Hematopoietic multipotent progenitor cell treated with erythropoietin and hydrocortisone succinate and interleukin-3 and kit ligand, for 8 days (in vitro differentiated cells): ENCODE measurements around the gene PGAM1.
A peak's percentile ranks its signal among the peaks of the same experiment; 100 is the strongest.
"Not testable (repeated sequence)": the region's sequence is repeated elsewhere in the genome, so short reads cannot be mapped to it uniquely, and the experiment has no call there.

Experiments
- DNase-seq: peaks from one replicate; pipeline ENCODE4 v3.0.0-alpha.2; 2015

PGAM1 gene

DNA sequence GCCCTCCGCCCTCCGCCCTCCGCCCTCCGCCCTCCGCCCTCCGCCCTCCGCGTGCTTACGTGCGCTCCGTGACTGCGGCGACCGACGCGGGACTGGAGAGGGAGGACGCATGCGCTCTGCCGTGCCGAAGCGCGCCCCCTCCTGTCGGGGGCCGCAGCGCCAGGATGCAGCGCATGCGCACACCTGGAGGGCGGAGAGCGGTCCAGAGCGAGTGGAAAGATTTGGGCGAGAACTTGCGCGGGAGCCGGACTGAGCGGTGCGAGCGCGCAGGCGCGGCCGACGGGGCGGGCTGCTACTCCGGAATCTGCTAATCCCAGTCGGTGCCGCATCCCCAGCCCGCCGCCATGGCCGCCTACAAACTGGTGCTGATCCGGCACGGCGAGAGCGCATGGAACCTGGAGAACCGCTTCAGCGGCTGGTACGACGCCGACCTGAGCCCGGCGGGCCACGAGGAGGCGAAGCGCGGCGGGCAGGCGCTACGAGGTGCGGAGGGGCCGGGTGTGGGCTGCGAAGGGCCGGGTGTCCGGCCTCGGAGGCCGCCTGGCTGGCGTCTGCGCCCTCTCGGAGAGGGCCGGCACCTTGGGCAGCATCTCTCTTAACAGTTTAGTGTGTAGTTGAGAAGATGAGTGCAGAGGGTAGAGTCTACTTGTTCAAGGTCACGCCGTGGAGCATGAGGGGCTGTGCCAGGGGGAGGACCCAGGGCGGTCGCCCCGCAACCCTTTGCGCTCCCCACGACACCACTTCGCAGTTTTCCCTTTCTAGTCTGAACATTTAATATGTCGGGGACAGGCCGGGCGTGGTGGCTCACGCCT, at the start of gene PGAM1:
PGAM1 (plus strand) TSS at position 228 of the 812 bp plus-strand sequence; CDS start at position 345, 117 bp downstream.
- DNase-seq = peak; percentile 95

DNA sequence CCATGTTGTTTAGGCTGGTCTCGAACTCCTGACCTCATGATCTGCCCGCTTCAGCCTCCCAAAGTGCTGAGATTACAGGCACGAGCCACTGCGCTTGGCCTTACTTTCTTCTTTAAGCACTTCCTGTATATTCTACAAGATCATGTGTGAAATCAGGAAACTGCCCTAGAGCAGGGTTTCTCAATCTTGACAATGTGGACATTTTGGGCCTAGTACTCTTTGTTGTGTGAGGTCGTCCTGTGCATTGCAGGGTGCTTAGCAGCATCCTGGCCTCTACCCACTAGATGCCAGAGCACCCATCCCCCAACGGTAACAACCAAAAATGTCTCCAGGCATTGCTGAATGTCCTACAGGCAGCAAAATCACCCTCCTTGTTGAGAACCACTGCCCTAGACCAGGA, 49.6 kb upstream of the PGAM1 start:
- DNase-seq = no peak

DNA sequence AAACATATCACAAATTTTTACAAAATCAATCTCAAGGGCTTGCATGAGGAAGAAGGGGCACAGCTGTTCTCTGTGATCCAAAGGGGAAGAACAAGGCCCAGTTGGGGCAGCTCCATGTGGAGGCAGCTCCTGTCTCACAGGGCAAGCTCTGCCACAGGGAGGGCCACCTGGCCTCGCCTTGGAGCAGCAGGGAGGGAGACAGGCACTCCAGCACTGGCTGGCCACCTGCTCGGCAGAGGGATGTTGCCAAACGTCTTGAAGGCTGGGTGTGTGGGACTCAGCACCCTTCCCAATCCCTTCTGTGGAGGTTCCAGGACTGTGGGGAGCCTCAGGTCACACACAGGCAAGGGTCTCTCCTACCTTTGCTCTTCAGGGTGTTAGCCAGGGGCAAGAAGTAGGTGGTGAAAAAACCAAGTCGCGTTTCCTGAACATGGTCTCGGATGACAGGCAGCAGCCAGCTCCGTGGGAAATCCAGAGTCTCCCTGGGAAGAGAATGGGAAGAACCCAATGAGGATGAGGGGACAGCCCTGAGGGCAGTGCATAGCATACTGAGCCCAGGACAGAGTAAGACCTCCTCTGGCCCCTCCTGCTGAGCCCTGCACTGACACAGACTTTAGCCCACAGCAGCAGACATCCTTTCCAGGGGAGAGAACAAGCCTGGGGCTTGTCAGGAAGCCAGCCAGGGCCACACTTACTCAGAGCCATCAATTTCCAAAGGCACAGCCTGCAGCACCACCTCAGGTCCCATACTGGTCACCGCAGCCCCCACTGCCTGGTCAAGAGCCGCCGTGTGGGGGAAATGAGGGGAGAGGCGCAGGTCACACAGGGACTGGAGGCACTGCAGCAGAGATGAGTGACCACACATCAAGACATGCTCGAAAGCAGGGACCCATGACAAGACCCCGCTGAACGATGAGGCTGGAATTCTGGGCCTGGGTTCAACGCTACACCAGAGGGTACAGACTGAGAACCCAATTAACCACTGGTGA, 46.8 kb upstream of the PGAM1 start:
- no peak for DNase-seq

DNA sequence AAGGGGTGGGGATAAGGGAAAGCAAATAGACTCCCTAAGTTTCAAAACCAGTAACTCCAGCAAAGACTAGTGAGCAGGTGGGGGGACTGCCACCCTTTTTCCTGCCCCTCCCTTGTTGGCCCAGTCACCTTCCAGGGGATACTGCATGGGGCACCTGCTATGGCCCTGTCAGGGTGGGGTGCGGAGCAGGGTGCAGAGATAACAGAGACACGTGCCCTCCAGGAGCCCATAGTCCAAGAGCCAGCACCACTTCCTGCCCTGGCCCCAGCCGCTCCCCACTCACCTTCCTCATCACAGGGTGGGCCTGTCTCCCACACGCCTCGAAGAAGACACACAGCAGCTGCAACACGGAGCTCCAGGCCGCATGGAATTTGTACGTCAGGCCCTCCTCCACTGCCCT, 45.5 kb upstream of the PGAM1 start:
- DNase-seq = no peak

DNA sequence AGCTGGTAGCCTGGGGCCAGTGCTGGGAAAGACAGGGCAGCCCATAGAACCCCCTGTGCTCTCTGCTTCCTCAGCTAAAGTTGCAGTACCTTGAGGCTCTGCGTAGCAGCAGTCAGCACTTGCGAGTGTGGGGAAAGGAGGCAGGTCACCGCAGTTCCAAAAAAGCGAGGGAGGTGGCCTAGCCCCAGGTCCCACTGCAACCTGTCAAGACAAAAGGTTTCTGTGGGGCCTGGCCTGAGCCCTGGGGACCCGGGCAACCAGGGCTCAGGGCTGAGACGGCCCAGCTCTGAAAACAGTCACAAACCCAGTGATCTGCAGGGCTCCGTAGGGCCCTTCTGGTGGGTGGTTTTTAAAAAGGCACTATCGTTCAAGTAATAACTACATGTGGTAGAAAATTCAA, 44.4 kb upstream of the PGAM1 start:
- DNase-seq = no peak

DNA sequence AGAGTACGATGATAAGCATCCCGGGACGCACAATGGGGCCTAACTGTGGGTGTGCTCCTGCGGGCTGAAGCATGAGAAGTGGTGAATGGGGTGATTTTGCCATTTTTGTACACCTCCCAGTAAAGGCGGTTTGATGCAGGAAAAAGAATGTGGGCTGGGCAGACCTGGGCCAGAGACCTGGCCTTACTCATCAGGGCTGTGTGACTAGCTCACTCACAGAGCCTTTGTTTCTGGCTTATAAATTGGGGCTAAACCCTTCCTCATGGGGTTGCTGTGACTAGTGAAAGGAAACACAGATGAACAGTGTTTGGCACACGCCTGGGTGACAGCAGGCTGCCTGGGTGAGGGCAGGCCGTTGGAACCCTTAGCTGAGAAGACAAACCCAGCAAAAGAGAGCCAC, 42.8 kb upstream of the PGAM1 start:
- DNase-seq = no peak

DNA sequence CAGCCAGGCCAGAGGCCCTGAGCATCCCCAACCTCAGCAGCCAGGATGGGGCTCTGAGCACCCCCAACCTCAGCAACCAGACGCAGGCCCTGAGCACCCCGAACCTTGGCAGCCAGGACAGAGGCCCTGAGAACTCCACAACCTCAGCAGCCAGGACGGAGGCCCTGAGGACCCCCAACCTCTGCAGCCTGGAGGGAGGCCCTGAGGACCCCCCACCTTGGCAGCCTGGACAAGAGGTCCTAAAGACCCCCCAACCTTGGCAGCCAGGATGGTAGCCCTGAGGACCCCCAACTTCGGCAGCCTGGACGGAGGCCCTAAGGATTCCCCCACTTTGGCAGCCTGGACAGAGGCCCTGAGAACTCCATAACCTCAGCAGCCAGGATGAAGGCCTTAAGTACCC, 41.8 kb upstream of the PGAM1 start:
- no peak for DNase-seq

DNA sequence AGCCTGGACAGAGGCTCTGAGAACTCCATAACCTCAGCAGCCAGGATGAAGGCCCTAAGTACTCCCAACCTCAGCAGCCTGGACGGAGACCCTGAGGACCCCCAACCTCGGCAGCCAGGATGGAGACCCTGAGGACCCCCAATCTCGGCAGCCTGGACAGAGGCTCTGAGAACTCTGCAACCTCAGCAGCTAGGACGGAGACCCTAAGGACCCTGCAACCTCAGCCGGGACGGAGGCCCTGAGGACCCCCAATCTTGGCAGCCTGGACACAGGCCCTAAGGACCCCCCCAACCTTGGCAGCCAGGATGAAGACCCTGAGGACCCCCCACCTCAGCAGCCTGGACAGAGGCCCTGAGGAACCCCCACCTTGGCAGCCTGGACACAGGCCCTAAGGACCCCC, 41.4 kb upstream of the PGAM1 start:
- DNase-seq = no peak

DNA sequence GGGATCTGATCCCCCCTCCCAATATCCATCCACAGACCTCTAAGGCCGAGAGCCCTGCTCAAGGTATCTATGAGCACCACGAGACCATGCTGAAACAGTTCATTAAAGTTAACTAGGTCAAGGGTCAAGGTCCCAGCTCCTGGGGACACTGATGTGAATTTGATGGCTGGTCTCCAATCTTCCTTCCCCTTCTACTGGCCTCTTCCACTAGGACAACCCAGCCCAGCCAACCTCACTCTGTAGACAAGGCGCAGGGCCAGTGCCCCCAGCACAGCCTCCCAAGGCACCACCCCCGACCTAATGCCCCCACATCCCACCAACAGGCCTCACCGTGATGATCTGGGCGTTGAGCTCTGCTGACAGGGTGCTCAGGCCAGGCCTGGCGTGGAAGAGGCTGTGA, 40.4 kb upstream of the PGAM1 start:
- DNase-seq = no peak

DNA sequence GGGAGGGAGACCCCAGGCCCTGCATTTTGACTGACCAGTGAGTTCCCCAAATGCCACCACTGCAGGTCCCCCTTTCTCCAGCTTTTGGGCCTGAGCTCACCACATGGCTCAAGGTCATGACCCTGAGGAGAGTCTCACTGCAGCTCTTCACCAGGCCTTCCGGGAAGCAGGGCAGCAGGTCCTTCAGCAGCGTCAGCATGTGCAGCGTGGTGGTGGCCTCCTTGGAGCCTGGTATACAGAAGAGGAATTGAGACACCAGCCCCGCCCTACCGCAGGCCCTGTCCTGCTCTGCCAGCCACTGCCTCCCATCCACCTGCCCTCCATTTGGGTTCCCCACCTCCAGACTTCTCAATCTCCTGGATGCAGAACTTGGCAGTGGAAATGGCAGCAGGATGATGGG, 37.8 kb upstream of the PGAM1 start:
- DNase-seq = no peak

DNA sequence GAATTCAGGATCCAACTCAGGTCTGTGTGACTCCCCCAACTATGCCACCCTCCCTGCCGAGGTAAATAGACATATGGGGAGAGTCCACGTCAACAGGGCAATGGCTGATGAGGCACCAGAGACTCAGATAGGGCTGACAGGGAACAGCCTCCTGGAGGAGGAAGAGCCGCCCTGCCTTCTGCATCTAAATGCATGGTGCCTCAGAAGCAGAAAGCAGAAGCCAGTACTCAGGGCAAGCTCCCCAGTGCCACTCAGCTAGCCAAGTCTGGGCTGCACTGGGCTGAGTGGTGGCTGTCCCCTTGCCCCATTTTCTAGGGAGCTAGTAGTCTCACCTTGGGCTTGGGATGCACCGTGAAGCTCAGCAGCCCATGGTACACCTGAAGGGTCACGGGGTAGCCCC, 35.9 kb upstream of the PGAM1 start:
- no peak for DNase-seq

DNA sequence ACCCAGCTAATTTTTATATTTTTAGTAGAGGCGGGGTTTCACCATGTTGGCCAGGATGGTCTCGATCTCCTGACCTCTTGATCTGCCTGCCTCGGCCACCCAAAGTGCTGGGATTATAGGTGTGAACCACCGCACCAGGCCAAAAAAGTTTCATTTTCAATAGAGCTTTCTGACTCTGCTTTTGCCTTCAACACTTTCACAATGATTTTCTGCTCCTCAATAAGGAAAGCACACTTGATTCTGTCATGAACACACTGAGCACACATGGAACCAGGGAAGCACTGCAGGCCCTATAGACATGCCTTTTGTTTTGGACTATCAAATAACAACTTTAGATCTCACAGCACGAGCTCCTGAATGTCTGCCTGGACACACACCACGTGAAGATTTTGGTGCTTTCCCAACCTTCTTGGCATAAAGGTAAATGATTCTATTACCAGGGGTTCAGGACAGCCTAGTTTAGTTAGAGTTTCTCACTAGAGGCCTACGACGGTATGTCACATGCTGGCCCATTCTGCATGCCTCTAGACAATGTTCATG, 32.9 kb upstream of the PGAM1 start:
- no peak for DNase-seq

DNA sequence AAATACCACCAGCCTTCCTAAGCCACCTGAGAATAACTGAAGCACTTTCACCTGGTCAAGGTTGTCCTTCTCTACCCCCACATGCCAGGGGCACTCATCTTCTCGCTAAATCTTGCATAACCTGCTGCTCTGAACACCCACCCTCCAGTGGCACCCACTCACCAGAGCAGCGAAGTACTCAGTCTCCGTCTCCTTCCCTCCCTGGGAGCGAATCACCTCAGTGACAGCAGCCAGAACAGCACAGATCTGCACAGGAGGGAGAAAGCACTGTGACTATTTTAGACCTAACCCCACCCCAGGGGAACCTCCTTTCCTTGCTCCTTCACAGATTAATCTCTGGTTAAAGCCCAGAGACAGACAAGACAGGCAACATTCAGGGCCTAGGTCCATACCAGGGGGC, 29.9 kb upstream of the PGAM1 start:
- no peak for DNase-seq

DNA sequence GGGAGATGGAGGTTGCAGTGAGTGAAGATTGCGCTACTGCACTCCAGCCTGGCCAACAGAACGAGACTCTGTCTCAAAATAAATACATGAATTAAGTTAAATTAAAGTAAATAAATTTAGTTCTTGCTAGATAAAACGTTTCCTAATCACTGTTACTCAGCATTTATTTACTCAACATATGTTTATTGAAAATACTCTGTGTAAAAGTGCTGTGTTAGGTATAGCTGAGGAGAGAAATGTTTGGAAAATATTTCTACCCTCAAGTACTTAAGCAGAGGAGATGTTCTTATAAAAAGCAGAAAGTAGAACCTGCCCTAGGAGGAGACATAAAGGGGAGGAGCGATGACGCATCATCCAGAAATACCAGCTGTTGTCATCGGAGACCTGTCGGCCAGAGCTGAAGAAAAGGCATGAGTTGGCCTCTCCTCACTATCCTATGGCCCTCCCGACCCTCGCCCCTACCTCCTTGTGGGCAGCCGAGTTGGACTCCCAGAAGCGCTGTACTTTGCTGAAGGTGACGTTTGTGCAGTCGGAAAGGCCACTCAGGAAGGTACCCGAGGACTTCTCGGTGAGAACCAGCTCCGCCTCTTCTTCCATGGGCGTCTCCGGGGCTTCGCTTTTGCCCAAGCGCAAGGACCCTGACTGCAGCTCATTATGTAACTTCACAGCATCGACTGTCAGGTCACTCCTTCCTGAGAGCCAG, 26.0 kb upstream of the PGAM1 start:
- DNase-seq = peak; percentile 47

DNA sequence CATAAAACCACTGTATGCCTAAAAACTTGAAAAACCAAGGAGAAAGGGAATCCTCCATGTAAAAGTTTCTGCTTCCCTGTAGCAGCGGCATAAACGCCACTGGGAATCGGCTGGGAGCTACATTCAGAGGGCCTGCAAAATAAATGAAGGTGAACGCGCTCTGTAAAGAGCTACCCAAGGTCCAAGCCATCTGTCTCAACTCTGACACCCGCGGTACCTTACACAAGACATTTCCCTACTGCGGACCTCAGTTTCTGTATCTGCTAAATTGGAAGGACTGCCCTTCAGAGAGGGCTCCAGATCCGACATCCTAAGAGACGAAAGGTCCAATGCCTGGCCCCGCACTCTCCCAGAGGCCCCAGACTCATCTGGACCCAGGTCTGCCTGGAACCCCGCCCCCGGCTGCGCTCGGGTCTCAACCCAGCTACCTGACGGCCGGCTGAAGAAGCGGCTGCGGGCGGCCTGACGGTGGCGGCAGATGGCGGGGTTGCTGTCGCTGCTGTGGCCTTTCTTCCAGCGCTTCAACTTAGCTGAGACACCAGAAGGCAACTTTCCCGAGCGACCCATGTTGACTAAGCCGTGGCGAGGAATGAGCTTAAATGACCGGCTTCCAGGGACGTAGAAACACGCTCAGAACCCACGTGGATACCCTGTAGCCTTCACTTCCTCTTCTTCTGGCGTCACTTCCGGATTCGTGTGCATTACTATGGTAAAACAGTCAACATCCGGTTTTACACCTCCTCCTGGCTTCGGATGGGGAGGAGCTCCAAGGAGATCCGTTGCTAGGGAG, 25.1 kb upstream of the PGAM1 start, which contains the start of gene RRP12:
RRP12 (minus strand) TSS at position 676 of the 790 bp plus-strand sequence; CDS start at position 567, 109 bp downstream.
- peak; percentile 100 for DNase-seq

DNA sequence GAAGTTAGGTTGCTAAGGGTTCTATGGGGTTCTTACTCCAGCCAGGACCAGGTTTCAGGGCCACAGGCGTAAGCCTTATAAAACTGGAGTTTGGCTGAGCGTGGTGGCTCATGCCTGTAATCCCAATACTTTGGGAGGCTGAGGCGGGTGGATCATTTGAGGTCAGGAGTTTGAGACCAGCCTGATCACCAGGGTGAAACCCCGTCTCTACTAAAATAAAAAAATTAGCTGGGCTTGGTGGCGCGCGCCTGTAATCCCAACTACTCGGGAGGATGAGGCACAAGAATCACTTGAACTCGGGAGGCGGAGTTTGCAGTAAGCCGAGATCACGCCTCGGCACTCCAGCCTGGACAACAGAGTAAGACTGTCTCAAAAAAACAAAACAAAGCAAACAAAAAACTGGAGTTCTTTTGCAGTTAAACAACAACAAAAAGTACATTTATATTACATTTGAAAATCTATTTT, 24.5 kb upstream of the PGAM1 start:
- DNase-seq = no peak

DNA sequence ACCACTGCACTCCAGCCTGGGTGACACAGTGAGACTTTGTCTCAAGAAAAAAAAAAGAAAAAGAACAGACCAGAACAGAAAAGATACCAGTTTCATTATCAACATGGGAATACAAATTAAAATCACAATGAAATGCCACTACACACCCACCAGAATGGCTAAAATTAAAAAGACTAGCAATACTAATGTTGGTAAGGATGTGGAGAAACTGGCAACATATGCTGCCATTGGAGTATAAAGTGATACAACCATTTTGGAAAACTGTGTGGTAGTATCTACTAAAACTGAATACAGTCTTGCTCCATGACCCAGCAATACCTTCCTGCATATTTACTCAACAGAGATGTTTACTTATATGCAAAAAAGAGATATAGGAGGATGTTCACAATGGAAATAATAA, 21.9 kb upstream of the PGAM1 start:
- no peak for DNase-seq

DNA sequence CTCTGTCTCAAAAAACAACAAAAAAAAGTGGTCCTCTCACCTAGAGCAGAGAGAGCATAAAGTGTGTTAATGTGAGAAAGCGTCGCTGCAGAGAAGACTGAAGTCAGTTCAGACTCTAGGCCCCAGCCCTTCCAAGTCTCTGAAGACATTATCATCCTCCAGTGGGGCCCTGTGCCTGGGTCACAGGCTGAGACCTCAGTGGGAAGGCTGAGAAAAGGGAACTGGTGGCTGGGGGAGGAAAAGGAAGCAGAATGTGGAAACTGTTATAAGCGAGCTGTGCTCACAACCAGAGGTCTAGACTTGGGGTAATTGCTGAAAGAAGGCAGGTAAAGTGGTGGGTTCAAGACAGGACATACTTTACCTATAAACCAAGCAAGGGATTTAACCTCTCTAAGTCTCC, 19.9 kb upstream of the PGAM1 start:
- DNase-seq = peak; percentile 35

DNA sequence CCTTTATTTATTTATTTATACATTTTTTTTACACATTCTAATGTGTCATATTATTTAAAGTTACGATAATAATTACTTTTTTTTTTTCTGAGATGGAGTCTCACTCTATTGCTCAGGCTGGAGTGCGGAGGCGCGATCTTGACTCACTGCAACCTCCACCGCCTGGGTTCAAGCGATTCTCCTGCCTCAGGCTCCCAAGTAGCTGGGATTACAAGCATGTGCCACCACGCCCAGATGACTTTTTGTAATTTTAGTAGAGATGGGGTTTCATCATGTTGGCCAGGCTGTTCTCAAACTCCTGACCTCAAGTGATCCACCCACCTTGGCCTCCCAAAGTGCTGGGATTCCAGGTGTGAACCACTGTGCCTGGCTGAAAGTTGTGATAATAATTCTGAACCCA, 19.5 kb upstream of the PGAM1 start:
- DNase-seq = not testable (repeated sequence)

DNA sequence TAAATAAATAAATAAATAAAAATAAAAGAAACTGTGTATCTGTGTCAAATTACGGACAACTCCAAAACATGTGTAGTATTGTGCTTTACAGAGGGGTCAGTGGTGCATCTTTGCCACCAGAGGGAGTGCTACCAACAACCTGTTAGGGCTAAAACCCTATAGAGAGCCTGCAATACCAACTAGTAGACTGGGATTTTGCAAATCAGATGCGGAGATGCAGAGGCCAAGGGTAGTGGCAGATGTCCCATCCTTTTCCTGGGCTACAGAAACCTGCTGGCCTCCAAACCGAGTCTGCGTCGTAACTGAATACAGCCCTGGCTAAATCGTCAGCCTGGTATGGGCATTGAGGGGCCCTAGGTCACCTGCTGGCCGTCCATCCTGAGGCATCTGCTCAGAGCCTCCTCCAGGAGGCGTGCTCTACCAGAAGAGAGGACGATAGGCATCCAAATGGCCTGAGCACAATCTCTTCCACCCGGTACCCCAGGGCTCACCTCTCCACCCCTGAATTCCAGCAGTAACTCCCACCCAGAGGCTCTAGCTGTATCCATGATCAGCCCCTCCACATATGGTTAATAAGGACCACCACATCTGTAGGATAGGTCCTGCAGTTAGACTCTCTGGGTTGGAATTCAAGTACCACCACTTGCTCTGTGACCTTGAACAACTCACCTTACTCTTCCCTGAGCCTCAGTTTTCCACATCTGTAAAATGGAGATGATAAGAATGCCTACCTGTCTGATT, 18.6 kb upstream of the PGAM1 start:
- DNase-seq = peak; percentile 86

DNA sequence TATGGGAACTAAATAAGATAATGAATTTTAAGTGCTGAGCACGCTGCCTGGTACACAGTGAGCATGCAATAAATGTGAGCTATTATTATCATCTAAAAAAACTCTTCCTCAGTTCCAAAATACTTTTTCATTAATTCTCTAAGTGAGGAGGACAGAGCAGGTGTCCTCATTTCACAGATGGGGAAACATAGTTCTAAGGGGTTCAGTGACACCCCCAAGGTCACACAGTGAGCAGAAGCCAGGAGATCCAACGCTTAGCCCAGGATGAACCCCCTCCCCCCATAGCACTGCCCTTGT, 18.1 kb upstream of the PGAM1 start:
- DNase-seq = no peak
